Occipital lobe (tissue), 2 donors: ENCODE results near the gene CYREN. TPM values are rescaled to one million over a fixed set of nuclear protein-coding genes. Genes with fewer than 3 reads are reported as not detected.
"Not testable (repeated sequence)": the region's sequence is repeated elsewhere in the genome, so short reads cannot be mapped to it uniquely, and the experiment has no call there.

ENCODE experiments used
- DNase-seq: peaks from one replicate; lab custom pipeline; 2025; lab: John Stamatoyannopoulos, UW
- total RNA-seq: library from RNA; depleted of rRNA; stranded (reverse); fragments of >200 nt; gene quantifications from one replicate; pipeline ENCODE4 v1.2.3, GENCODE V29; 2014

Gene CYREN
- total RNA-seq, 1 donor from 2014 or later: 15.1 TPM

GRCh38 chr7:135160858-135161653, 9.5 kb downstream of the CYREN start:
- no peak for DNase-seq

GRCh38 chr7:135160098-135160857, 10.2 kb downstream of the CYREN start:
- DNase-seq: no peak

GRCh38 chr7:135159359-135160085, 11.0 kb downstream of the CYREN start:
- DNase-seq: no peak

- DNase-seq: no peak
Measured at GRCh38 chr7:135158874-135159273, 11.6 kb downstream of the CYREN start.

- DNase-seq: no peak
Measured at GRCh38 chr7:135158141-135158655, 12.3 kb downstream of the CYREN start.

- no peak for DNase-seq
Measured at GRCh38 chr7:135156290-135156689, 14.2 kb downstream of the CYREN start.

GRCh38 chr7:135154734-135155133, 15.8 kb downstream of the CYREN start:
- DNase-seq: no peak

- no peak for DNase-seq
Measured at GRCh38 chr7:135152442-135152841, 18.1 kb downstream of the CYREN start.

GRCh38 chr7:135151533-135151932, 19.0 kb downstream of the CYREN start:
- no peak for DNase-seq

GRCh38 chr7:135151132-135151531, 19.4 kb downstream of the CYREN start:
- DNase-seq: no peak

- DNase-seq: no peak
Measured at GRCh38 chr7:135150072-135150782, 20.3 kb downstream of the CYREN start.

- no peak for DNase-seq
Measured at GRCh38 chr7:135147899-135148721, 22.4 kb downstream of the CYREN start, which contains the start of gene TMEM140. Gene TMEM140, plus strand, starts transcription at chr7:135148072. Its CDS starts 16,370 bp downstream, at chr7:135164442.

- no peak for DNase-seq
Measured at GRCh38 chr7:135147341-135147898, 23.1 kb downstream of the CYREN start.

- no peak for DNase-seq
Measured at GRCh38 chr7:135143885-135144668, 26.4 kb downstream of the CYREN start.

GRCh38 chr7:135129579-135129978, 40.9 kb downstream of the CYREN start:
- DNase-seq: no peak

- DNase-seq: no peak
Measured at GRCh38 chr7:135128931-135129330, 41.6 kb downstream of the CYREN start.

GRCh38 chr7:135124631-135125030, 45.9 kb downstream of the CYREN start:
- DNase-seq: not testable (repeated sequence)

GRCh38 chr7:135121868-135122267, 48.6 kb downstream of the CYREN start:
- DNase-seq: no peak

- no peak for DNase-seq
Measured at GRCh38 chr7:135117096-135117495, 53.4 kb downstream of the CYREN start.
